Mucosa of descending colon (tissue), 3 donors: ENCODE measurements around the gene RUSF1. TPM values are rescaled to one million over a fixed set of nuclear protein-coding genes. Genes with fewer than 3 reads are reported as not detected.

Experiments
- ATAC-seq: fragments of 200-7000 bp; cut with Tn5 transposase; one replicate; pipeline ENCODE4 v1.9.1; 2020; ENCODE audit warnings: mild to moderate bottlenecking, moderate library complexity
- DNase-seq, 3 donors: peaks; one replicate each; pipeline ENCODE4 v3.0.0-alpha.2; 2020
- H3K36me3 ChIP-seq: fragments of 200-600 bp; one replicate; pipeline ENCODE4 v1.8.0; 2021; ENCODE audit warnings: low read depth, mild to moderate bottlenecking
- H3K4me1 ChIP-seq: fragments of 200-600 bp; one replicate; pipeline ENCODE4 v1.8.0; 2021; ENCODE audit warnings: low read depth, mild to moderate bottlenecking
- H3K4me3 ChIP-seq: fragments of 200-600 bp; one replicate; pipeline ENCODE4 v1.8.0; 2021; ENCODE audit warnings: mild to moderate bottlenecking
- H3K9me3 ChIP-seq: fragments of 200-600 bp; one replicate; pipeline ENCODE4 v1.8.0; 2021; ENCODE audit warnings: mild to moderate bottlenecking
- CTCF ChIP-seq: fragments of 200-600 bp; IDR thresholded peaks from one replicate; pipeline ENCODE4 v1.8.0; 2022; ENCODE audit warnings: antibody characterized with exemption, mild to moderate bottlenecking
- intact Hi-C, 2 donors: fragments of 100-400 bp; cut with DNase I in 1 of 2; cut with micrococcal nuclease in 1 of 2; formaldehyde crosslinking; loops; one replicate each; pipeline versions ENCODE4 v1.11.0 to v1.11.1; 2022; cut with DNase I, micrococcal nuclease
- total RNA-seq, 3 donors: library from RNA; stranded (reverse); fragmentation: NEBNext Ultra II Directional in 2 of 3; extraction: Animal tissue kit (Norgen Biotek cat#: 25700) in 2 of 3; gene quantifications; one replicate each; pipeline versions ENCODE4 v1.2.1 to v1.2.4, GENCODE V29; 2021 to 2023
- donor health status: DM: no; HTN: no; CAD: no; lungs with moderate emphysema.
- donor health status: DM: no; HTN: no; CAD: no.
- donor health status: DM: no; HTN: yes; CAD: no.

Gene RUSF1
- total RNA-seq, 3 donors from 2014 or later, result 48.3 to 66.7 (median 51.7) TPM

DNA sequence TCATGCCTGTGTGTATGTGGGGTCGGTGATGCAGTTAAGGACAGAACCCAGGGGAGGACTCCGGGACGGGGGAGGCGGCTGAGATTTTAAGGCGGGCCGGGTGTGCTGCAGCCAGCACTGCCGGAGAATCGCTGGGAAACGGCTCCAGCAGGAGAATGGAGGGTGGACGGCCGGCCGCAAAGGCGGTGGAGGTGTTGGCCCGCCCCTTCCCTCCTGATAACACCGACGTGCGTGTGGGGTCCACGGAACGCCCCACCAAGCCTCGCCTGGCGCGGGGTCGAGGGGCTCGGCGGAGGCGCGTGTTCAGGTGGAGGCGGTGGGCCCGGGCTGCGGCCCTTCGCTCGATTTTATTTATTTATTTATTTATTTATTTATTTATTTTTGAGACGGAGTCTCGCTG, 66.2 kb downstream of the RUSF1 start:
- no peak for TF ChIP-seq CTCF
- no peak overlapping the region for H3K4me3 ChIP-seq
- H3K9me3 ChIP-seq, result no peaks in the 10 kb centered on the region
- H3K4me1 ChIP-seq, result peaks cover 2% of the 10 kb centered on the region
- ATAC-seq (no peak), DNase-seq (peak in 1 of 3 donors; percentile 54)
- intact Hi-C loops, result loop anchor here (5.0 to 10.0 kb wide), 2 partner anchors 455 to 457 kb away; partner anchors contain the start of gene HSD3B7 (in 2 of the 2)
- H3K36me3 ChIP-seq, result no peaks in the 10 kb centered on the region

GRCh38 chr16:31440516-31441184, 67.5 kb downstream of the RUSF1 start:
- no peak for TF ChIP-seq CTCF
- H3K4me1 ChIP-seq, result peaks cover 2% of the 10 kb centered on the region
- H3K9me3 ChIP-seq, result no peaks in the 10 kb centered on the region
- intact Hi-C loops, result loop anchor here (5.0 to 10.0 kb wide), 2 partner anchors 453 to 456 kb away; partner anchors contain the start of gene HSD3B7 (in 2 of the 2)
- no peak overlapping the region for H3K4me3 ChIP-seq
- ATAC-seq (no peak), DNase-seq (peak in 1 of 3 donors; percentile 2)
- no peaks in the 10 kb centered on the region for H3K36me3 ChIP-seq

DNA sequence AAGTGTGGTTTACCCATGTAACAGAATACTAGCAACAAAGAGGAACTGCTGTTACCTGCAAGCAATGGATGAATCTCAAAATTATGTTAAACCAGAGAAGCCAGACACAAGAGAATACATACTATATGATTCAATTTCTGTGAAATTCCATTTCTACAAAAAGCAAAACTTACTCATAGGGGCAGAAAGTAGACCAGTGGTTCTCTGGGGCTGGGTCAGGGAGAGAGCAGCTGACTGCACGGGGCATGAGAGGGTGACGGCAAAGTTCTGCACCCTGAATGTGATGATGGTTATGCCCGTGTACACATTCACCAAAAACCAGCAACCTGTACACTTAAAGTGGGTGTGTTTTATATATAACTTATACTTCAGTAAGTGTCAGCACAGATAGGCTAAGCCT, 68.7 kb downstream of the RUSF1 start:
- no peak for TF ChIP-seq CTCF
- DNase-seq (no peak), ATAC-seq (no peak)
- no peaks in the 10 kb centered on the region for H3K36me3 ChIP-seq
- no peaks in the 10 kb centered on the region for H3K9me3 ChIP-seq
- H3K4me3 ChIP-seq, result no peak overlapping the region
- intact Hi-C loops, result no loop called here
- H3K4me1 ChIP-seq, result peaks cover 2% of the 10 kb centered on the region

Other genes with a start within 250 kb of the RUSF1 start
- gene ITGAM, start 248.4 kb downstream of the RUSF1 start, total RNA-seq, result 10 to 100 TPM in 1 of 3 donors, 1 to 10 TPM in 2; 4.5 to 13.0 (median 5.7) TPM
- gene ITGAX, start 153.2 kb downstream of the RUSF1 start, total RNA-seq, result 1 to 10 TPM; 2.9 to 8.6 (median 3.5) TPM
- gene ITGAD, start 115.1 kb downstream of the RUSF1 start, total RNA-seq, result under 1 TPM in 1 of 3 donors, not detected in 2; 0.41 TPM
- gene COX6A2, start 80.0 kb downstream of the RUSF1 start, total RNA-seq, result under 1 TPM in 1 of 3 donors, not detected in 2; 0.80 TPM
- gene ZNF843, start 65.6 kb downstream of the RUSF1 start, total RNA-seq, result under 1 TPM; 0.38 to 0.76 (median 0.53) TPM
- gene ARMC5, start 48.9 kb downstream of the RUSF1 start, total RNA-seq, result 1 to 10 TPM; 8.3 to 9.9 (median 8.5) TPM
- gene TGFB1I1, start 36.2 kb downstream of the RUSF1 start, total RNA-seq, result 100 to 1,000 TPM in 1 of 3 donors, 10 to 100 TPM in 1, 1 to 10 TPM in 1; 7.8 to 227 (median 26.1) TPM
- under 1 TPM in 2 of 3 donors, not detected in 1; 0.47 to 0.70 TPM for gene SLC5A2, start 25.3 kb downstream of the RUSF1 start, total RNA-seq
- not detected for gene AHSP, start 19.5 kb upstream of the RUSF1 start, total RNA-seq